ENCODE measurements around the gene ASB8.
"Not testable (repeated sequence)": the region's sequence is repeated elsewhere in the genome, so short reads cannot be mapped to it uniquely, and the experiment has no call there.

ASB8 gene

DNA sequence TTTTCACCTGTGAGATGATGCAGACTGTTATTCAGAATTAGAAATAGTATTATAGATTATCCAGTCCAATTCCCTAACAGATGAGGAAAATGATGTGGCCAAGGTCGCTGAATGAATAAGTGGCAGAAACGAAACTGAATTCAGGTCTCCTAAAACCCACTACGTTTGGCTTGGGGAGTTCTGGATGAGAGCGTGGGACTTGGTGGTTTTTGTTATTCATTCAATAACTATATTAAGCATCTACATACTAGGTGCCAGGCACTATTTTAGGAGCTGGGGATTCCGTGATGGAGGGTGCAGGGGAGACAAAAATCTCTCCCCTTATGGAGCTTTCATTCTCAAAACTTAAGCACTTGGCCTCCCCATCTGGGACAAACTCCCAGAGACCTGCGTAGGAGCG, 25.3 kb upstream of the ASB8 start:
- DNase-seq, result no peak

DNA sequence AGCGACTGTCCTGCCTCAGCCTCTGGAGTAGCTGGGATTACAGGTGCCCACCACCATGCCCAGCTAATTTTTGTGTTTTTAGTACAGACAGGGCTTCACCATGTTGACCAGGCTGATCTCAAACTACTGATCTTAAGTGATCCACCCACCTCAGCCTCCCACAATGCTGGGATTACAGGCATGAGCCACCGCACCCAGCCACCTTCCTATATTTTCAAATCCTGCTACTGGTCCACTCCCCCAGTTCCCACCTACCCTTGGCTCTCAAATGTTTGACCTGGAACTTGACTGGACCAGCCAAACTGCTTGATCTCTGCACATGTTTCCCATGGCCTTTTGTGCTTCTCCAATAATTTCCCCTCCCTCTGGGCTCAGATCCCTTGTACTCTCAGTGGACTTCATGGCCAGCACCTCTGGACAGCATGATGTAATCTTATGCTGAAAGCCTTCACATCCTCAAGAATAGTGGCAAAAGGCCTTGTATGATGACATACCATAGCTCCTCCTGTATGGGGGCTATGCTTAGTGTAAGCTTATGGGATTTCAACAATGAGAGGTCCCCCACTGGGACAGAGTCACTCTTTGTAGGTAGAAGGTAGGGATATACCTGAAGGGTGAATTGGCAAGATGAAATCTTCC, 23.7 kb upstream of the ASB8 start:
- no peak for DNase-seq

DNA sequence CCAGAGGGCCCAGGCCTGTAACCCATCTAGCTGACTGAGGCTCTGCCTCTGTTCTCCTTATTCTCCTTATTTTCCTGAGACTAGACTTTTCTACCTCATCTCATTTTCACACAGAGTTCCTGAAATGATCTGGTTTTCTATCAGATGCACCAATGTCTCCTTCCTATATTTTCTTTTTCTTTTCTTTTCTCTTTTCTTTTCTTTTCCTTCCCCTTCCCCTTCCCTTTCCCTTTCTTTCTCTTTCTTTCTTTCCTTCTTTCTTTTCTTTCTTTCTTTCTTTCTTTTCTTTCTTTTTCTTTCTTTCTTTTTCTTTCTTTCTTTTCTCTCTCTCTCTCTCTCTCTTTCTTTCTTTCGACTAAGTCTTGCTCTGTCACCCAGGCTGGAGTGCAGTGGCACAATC, 23.1 kb upstream of the ASB8 start:
- no peak for DNase-seq

DNA sequence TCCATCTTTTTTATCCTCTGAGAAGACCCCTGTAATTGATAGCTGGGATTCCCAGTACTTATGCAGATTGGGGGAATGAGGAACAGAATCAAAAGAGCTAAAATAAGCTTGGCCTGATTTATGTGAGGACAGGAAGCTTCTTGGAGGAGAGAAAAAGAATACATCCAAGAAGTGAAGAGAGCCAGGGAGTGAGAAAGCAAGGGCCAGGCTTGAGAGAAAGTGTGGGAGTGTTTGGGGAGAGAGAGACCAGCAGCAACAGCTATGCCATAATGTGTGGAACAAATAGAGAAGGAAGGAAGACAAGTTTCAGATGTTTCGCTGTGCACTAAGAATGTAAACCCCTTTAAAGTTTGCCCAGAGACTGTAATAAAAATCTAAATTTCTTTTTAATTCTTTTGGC, 22.2 kb upstream of the ASB8 start:
- DNase-seq, result no peak

DNA sequence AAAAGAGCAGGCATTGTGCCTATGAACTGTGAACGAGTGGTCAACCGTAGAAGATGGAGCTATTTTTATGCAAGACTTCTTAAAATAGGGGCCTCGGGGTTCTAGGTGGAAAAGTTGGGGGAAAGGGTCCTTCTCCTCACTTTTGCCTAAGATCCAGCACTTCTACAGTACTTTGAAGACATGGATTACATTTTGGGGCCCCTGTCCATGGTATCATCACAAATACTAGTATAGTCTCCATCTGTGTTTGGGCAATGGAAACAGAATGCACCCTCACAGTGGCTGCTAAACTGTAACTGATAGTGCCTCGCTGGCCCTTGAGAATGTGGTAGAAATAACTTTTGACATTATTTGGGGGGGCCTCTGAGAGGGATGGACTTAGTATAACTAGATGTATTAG, 20.7 kb upstream of the ASB8 start:
- DNase-seq, result no peak

DNA sequence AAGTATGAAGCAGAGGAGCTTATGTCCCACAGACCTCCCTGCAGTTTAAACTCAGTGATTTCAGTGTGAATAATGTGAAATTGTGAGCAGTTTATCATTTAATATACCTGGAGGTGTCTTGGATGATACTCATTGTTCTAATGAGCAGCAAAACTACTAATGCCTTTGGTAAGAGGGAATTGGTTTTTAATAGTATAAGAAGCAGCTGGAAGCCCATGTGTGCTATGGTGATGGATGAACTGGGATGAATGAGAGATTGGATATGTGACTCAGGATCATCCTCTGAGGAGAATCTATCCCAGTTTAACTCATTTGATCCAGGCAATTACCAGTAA, 19.1 kb upstream of the ASB8 start:
- no peak for DNase-seq

DNA sequence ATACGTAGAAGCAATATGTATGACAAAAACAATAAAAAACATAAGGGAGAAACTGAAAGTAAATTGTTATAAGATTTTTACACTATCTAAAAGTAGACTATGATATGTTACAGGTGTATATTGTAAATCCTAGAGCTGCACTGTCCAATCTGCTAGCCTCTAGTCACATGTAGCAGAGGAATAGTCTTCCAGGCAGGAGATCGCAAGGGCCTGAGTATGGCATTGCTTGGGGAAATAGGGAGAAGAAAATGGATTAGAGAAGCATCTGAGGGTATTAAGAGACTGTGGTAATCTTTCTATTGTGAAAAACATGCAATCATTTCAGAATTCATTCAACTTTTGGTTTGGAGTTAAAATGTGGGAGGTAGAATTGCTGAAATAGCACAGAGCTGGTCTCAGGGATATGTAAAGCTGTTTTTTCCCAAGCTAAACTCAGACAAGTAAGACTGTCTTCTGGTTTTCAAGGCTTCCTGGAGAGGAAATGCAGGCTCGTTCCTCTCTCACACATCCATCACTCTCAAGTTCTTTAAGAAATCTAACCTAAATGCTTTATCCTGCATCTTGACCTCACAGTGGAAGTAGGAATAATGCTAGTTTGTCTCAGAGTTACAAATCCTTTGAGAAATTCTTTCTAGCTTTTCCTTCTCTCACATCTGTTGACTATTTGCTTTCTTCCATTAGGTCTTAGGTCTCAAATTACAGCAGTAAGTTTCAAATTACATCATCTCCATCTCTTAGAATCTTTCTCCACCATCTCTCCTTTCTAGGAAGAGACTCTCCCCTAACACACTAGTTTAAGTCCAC, 18.5 kb upstream of the ASB8 start:
- DNase-seq, result no peak

DNA sequence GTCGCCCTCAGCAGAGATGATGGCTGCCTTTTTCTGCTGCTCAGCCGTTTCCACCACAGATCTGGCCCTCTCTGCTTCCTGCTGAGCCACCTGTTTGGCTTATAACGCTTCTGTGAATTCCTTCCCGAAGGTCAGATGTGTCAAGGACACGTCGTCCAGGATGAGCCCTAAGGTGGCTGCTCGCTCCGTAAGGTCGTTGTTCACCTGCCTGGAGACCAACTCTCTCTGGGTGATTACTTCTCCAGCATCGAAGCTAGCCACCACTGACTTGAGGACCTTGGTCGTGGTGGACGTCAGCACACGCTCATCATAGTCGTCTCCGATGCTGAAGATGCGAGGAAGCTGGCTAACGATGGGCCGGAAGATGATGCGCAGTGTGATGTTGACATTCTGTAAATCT, 11.7 kb upstream of the ASB8 start:
- DNase-seq, result no peak

DNA sequence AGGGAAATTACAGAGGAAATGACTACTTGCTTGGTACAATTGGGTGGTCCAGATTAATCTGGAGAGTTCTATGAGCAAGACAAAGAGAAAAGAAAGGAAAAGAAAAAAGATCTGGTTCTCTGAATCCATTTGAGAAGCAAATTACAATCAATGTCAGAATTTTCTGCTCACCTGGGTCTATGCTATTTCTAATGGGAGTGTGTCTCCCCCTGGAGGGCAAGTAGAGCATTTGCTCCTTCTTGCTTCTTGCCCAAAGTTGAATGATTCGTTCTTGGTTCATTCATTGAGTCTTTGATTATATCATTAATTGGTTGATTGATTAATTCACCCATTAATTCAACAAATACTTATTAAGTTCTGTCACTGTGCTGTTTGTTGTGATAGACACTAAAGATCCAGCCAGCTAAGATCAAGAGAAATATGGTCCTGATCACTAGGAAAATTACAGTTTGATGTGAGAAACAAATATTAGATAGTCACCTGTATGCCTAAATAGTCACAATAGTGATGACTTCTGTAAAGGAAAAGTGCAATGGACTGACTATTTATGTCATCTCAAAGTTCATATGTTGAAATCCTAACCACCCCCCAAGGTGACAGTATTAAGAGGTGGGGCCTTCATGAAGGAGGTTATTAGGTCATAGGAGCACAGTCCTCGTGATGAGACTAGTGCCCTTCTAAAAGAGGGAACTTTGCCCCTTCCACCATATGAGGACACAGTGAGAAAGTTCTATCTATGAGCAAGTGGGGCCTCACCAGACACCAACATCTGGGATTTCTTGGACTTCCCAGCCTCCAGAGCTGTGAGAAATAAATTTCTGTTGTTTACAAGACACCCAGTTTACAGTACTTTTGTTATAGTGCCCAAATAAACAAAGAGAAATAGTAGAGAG, 8.0 kb upstream of the ASB8 start:
- DNase-seq, result no peak

DNA sequence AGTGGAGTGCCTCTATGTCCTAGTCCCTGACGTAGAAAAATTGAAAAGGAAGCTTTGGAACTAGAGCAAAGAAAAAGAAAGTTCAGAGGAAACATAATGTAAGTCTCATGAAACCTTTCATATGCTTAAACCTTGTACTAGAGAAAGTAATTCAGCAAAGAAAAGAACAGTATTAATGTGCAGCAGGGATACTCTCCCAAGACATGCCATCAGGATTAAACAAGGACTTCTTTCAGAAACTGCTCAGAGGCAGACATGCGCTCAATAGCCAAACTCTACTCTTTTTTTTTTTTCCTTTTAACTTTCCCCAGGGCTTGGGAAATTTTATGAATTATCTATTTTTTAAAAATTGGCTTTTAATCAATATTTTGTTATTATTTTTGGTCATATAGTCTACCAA, 7.1 kb upstream of the ASB8 start:
- DNase-seq, result no peak

DNA sequence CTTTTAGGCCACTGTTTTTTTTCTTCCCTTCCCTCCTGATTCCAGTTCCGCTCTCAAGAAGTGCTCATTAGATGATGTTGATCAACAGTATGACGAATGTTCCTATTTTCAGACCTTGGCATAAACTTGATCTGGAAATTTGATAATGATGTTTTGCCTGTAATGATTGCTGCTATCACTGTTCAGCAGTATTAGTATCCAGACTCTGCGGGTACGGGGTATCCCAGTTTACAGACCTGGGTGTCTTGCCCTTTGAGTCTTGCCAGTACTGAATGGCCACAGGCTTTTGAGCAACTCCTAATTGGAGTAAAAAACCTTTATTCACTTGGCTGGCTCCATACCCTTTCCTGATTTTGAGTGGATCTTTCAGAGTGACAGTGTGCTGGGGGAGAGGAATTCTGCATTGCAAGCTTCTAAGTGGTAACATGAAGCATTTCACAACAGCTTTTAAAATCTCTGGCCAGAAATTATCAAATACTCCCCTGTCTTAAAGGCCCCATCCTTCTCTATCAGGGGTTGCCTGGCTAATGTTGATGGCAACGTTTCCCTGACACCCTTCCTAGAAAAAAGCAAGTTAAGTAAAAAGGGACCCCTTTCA, 5.9 kb upstream of the ASB8 start:
- DNase-seq, result no peak

DNA sequence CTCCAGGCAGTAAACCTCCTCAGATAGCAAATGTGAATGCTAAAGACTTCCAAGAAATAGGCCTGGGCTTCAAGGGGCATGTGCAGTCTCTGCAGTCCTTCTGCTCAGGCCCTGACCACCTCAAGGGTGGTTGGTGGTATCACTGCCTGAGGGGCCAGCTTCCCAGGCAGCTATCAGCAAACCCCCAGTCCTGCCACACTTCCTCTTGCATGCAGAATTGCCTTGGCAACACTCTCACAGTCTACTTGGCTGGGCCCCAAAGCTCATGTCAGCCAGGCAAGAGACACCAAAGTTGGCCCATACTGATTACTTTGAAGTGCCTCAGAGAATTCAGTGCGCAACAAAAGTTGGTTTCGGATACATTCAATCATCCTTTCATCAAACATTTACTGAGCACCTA, 3.5 kb upstream of the ASB8 start:
- DNase-seq, result no peak

DNA sequence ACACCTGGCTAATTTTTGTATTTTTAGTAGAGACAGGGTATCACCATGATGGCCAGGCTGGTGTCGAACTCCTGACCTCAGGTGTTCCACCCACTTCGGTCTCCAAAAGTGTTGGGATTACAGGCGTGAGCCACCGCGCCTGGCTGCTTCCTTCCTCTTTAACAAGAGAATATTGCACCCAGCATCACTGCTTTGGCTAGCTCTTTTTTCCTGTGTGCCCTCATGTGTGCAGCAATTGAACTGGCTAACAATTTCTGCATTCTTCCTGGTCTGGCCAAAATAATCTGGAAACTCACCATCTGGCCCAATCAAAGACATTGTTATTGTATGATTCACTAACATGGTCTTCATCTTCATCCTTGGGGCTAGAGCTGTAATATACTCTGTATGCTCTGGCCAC, 2.7 kb upstream of the ASB8 start:
- no peak for DNase-seq

DNA sequence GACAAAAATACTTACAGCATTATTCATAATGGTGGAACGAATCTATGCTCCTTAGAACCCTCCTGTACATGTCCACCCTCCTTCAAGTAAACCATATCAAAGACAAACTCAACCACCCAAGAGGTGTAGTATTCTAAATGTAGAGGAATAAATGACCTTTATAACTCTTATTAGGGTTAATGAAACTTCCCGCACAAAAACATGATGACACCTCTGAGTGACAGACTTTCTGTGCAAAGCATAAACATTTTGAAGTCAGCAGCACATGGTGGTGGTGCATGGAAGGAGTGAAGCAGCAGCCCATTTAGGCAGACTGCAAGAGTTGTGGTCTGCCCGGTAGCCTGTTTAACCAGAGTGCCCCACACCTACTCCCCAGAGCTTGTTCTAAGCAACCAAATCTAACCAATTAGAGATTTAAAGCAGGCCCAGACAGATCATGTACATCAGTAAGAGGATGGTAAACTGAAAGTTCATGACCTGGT, 615 bp upstream of the ASB8 start:
- no peak for DNase-seq

DNA sequence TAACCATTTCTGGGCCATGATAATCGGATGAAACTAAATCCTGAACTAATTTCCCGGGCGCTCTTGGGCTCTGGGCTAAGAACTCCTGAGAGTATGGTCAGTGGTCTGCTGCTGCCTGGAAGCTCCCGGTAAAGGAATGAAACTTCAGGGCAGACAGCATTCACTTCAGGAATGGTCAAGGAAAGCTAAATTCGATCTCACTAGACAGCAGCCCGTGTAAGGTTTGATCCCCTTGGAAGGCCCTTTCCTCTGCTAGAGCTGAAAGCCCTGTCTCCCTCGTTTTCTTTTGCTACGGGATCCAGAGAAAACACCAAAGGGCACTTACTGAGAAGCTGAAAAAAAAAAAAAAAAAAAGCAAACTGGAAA, 680 bp downstream of the ASB8 start:
- no peak for DNase-seq

DNA sequence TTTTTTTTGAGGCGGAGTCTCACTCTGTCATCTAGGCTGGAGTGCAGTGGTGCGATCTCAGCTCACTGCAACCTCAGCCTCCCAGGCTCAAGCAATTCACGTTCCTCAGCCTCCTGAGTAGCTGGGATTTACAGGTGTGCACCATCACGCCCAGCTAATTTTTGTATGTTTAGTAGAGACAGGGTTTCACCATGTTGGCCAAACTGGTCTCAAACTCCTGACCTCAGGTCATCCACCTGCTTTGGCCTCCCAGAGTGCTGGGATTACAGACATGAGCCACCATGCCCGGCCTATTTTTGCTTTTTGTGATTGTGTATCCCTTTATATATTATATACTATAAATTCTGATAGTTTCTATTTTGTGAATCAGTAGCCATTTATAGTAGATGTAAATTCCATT, 1.5 kb downstream of the ASB8 start:
- not testable (repeated sequence) for DNase-seq

DNA sequence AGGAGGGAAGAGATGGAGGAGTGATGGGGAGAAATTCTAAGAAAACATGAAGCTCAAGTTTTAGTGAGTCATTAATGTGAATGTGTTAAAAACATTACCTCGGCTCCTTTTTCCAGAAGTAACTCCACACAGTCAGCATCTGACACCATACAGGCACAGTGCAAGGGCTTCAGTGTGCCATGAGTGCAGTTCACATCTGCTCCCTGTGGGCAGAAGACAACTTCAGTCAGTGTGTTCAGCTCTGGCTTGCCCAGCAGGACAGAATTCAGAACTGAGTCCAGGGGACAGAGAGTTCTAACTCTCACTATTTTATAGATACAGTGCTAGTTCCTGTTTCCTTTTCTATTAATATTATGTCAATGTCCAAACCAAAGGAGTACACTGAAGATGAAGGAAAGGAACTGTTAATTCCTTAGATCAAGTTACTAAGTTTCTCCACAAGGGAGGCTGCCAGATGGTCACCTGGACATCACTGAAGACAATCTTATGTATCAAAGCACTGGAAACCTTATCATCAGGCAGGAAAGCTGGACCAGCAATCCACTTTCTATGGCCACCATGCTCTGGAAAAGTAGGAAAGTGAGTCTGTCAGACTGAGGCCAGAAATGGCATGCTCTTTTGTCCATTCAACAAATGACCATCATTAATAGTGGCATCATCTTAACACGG, 6.1 kb downstream of the ASB8 start:
- DNase-seq, result no peak

DNA sequence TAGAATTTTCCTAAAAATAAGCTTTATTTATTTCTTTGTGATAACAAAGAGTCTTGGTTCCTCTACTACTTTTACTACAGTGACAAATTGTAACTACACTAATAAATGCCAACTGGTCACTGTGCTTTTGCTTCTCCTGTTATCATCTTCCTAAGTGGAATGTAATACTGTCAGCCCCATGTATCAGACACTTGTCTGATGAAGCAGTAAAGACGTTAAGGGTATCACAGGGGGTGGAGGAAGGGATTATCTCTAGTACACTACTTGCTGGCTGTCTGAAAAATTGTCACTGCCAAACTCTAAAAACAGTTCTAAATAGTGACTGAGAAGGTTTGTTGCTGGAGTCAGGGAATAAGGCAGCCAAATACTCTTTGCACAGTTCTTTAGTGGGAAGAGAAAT, 11.3 kb downstream of the ASB8 start:
- no peak for DNase-seq

DNA sequence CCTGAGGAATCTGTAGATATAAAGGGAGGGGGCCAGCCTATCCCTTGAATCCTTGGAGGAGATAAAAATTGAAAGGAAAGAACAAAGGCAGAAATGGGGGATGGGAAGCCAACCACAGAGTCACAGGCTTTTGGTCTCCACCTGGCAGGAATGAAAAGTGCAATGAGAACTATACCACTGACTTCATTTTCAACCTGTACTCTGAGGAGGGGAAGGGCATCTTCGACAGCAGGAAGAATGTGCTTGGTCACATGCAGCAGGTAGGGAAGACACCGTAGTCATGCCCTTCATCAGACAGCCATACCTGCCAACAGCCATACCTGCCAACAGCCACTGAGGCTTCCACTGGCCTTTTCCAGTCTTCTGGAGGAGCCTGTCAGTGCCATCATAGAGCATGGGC, 13.4 kb downstream of the ASB8 start:
- no peak for DNase-seq

DNA sequence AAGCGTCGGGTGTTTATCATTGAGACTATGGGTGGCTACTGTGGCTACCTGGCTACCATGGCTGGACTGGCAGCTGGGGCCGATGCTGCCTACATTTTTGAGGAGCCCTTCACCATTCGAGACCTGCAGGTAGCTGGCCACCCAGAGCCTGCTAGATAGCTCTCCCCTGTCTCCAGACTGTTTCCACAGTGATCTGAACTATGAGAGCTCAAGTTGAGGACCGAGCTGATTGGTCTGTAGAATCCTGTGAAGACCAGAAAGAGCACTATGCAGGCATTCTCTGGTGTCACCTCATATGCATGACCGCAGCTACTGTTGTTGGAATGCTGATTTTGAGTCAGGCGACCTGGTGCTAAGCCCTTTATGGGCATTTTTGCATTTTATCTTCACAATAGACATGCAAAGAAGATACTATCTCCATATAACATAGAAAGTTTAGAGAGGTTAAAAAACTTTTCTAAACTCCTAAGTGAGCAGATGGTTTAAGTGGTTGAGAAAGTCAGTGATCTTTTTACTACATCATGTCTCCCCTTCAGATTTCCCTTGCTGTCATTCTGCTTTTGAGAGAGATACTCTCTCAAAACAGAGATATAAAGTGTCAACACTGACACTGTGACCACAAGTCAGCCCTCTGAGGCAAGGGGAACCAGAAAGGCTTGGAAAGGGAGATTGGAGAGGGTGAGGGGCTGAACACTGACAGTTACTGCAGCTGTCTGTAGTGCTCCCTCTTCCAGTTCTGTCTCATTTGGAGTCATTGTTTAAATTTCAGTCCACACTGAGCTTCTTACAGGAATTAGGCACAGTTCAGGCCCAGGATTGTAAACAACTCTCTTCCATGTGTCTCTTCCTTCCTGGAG, 14.3 kb downstream of the ASB8 start:
- no peak for DNase-seq

DNA sequence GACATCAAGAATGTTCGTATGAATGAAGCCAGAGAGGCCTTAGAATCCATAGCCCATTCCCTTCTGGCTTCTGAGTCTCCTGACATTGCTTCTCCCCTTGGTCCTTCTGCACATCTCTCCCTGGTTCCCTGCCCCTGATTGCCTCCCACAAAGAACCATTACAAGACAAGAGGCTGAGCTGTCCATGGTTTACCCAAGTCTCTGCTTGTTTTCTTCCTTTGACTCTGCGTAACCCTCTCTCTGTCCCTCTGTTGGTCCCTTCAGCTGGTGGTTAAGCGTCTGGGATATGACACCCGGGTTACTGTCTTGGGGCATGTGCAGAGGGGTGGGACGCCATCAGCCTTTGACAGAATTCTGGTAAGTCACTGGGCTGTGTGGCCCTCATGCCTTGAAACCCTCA, 22.3 kb downstream of the ASB8 start:
- no peak for DNase-seq

DNA sequence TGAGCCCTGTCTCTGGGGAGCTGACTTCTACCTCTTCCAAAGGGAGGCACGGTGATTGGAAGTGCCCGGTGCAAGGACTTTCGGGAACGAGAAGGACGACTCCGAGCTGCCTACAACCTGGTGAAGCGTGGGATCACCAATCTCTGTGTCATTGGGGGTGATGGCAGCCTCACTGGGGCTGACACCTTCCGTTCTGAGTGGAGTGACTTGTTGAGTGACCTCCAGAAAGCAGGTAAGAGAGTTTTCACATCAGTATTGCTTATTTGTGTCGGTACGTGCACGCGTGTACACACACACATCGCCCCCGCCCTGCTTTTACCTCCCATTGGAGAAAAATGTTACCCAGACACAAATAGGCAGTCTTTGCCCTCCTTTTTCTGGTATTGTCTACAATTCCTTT, 24.5 kb downstream of the ASB8 start:
- no peak for DNase-seq
